Endothelial cell (in vitro differentiated cells): ENCODE measurements around the gene CC2D1A. TPM values are rescaled to one million over a fixed set of nuclear protein-coding genes. Genes with fewer than 3 reads are reported as not detected.
A peak's percentile ranks its signal among the peaks of the same experiment; 100 is the strongest.

Source experiments
- DNase-seq: peaks from one replicate; pipeline ENCODE4 v3.0.0; 2021; ENCODE audit warnings: low spot score
- H3K27ac Mint-ChIP-seq: one replicate; pipeline ENCODE4 v1.8.0; 2021; ENCODE audit warnings: mixed read lengths, inconsistent platforms; ENCODE audit not compliant: unreplicated experiment
- H3K27me3 Mint-ChIP-seq: one replicate; pipeline ENCODE4 v1.8.0; 2021; ENCODE audit warnings: mild to moderate bottlenecking, moderate library complexity, mixed read lengths, inconsistent platforms; ENCODE audit not compliant: unreplicated experiment
- H3K36me3 Mint-ChIP-seq: one replicate; pipeline ENCODE4 v1.8.0; 2021; ENCODE audit warnings: mild to moderate bottlenecking, low read depth, mixed read lengths, inconsistent platforms; ENCODE audit not compliant: unreplicated experiment
- H3K4me1 Mint-ChIP-seq: one replicate; pipeline ENCODE4 v1.8.0; 2021; ENCODE audit warnings: mild to moderate bottlenecking, mixed read lengths, inconsistent platforms; ENCODE audit not compliant: unreplicated experiment
- H3K4me3 Mint-ChIP-seq: one replicate; pipeline ENCODE4 v1.8.0; 2021; ENCODE audit warnings: mild to moderate bottlenecking, mixed read lengths, inconsistent platforms; ENCODE audit not compliant: unreplicated experiment
- H3K9me3 Mint-ChIP-seq: one replicate; pipeline ENCODE4 v1.8.0; 2021; ENCODE audit warnings: mixed read lengths, inconsistent platforms; ENCODE audit not compliant: unreplicated experiment
- long read RNA-seq: library from polyadenylated mRNA; unstranded; transcript quantifications from one replicate; pipeline ENCODE4 v2.0.0, GENCODE V29; 2020; ENCODE audit not compliant: unreplicated experiment
- total RNA-seq: library from RNA; stranded (reverse); fragmentation: NEBNext Ultra II Directional; extraction: Animal tissue kit (Norgen Biotek cat#: 25700); gene quantifications from one replicate; pipeline ENCODE4 v1.2.1, GENCODE V29; 2021; ENCODE audit not compliant: unreplicated experiment
- TF ChIP-seq, protein P1 (sequence below): fragments of 200-600 bp; sonication (generic); IDR thresholded peaks from one replicate; pipeline ENCODE4 v1.5.0; 2021; ENCODE audit warnings: antibody characterized with exemption; ENCODE audit not compliant: unreplicated experiment

CC2D1A gene
- 17.1 TPM for total RNA-seq
- long read RNA-seq, partial matches to known transcripts, result 2 of 7 reads
- long read RNA-seq, other reads (novel, unspliced or antisense), result 4 of 7 reads

DNA sequence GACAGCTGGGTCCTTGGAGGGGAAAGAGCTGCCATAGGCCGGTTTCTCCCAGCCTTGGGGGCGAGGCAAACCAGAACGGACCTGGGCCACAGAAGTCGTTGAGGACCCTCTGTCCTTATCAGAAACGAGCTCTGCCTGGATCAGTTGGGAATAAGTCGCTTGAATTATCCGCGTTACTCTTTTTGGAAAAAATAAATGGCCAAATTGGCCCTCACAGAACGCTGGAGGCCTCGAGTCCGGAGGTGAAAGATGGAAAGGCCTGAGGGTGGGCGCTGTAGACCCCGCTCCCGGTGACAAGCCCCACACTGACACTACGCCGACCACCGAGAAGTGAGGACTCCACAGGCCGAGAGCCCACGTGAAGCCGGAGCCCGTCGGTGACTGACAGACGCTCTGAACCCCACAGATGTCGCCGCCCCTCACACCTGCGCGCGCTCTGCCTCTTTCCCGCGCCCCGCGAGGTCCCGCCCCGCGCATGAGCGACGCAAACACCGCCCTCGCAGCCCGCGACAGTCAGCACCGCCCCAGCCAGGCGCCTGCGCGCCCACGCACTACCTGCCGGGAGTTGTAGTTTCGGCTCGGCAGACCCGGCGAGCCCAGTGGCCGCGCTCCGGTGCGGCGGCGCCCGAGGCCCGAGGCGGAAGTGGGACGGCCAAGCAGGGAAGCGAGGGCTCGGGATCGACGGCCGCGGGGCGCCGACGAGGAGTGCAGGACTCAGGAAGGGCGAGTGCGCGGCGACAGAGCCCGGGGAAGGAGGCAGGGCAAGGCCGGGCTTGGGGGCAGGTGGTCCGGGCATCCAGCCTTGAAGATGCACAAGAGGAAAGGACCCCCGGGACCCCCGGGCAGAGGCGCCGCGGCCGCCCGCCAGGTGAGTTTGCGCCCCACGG is at the start of gene CC2D1A, which contains the start of gene BRME1:
CC2D1A (plus strand) TSS at position 568 of the 887 bp plus-strand sequence; CDS start at position 809, 241 bp downstream.
BRME1 (minus strand) TSS at position 484 of the 887 bp plus-strand sequence. CDS start 1,225 bp downstream, outside the sequence.
- TF ChIP-seq, protein P1, sequence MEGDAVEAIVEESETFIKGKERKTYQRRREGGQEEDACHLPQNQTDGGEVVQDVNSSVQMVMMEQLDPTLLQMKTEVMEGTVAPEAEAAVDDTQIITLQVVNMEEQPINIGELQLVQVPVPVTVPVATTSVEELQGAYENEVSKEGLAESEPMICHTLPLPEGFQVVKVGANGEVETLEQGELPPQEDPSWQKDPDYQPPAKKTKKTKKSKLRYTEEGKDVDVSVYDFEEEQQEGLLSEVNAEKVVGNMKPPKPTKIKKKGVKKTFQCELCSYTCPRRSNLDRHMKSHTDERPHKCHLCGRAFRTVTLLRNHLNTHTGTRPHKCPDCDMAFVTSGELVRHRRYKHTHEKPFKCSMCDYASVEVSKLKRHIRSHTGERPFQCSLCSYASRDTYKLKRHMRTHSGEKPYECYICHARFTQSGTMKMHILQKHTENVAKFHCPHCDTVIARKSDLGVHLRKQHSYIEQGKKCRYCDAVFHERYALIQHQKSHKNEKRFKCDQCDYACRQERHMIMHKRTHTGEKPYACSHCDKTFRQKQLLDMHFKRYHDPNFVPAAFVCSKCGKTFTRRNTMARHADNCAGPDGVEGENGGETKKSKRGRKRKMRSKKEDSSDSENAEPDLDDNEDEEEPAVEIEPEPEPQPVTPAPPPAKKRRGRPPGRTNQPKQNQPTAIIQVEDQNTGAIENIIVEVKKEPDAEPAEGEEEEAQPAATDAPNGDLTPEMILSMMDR, result no peak
- H3K36me3 Mint-ChIP-seq, result peaks cover 4% of the 10 kb centered on the region
- H3K27ac Mint-ChIP-seq, result no peak within 1 kb of the TSS
- peak; percentile 81 for DNase-seq
- no peaks in the 10 kb centered on the region for H3K9me3 Mint-ChIP-seq
- H3K4me3 Mint-ChIP-seq, result peak within 1 kb of the TSS; percentile 86
- no peaks in the 10 kb centered on the region for H3K4me1 Mint-ChIP-seq
- peaks cover 8% of the 10 kb centered on the region for H3K27me3 Mint-ChIP-seq

DNA sequence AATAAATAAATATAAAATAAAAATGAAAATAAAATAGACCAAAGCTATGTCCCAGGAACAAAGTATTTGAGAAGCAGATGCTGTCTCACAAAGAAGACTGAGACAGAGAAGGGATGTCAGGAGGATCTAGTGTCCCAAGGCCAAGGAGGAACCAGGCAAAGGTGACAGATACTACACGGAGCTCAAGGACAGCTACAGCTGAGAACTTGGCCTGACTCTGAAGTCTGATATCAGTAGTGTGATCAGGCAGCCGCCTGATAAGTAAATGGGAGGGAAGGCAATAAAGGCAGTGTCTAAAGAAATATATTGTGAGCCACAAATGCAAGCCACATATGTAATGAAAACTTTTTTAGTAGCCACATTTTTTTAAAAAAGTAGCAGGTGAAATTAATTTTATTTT is 49.5 kb upstream of the CC2D1A start:
- no peak overlapping the region for H3K4me3 Mint-ChIP-seq
- no peaks in the 10 kb centered on the region for H3K9me3 Mint-ChIP-seq
- DNase-seq, result no peak
- H3K4me1 Mint-ChIP-seq, result peaks cover 3% of the 10 kb centered on the region
- TF ChIP-seq, protein P1, result no peak
- no peaks in the 10 kb centered on the region for H3K36me3 Mint-ChIP-seq
- H3K27ac Mint-ChIP-seq, result no peak overlapping the region
- H3K27me3 Mint-ChIP-seq, result peaks cover 6% of the 10 kb centered on the region

DNA sequence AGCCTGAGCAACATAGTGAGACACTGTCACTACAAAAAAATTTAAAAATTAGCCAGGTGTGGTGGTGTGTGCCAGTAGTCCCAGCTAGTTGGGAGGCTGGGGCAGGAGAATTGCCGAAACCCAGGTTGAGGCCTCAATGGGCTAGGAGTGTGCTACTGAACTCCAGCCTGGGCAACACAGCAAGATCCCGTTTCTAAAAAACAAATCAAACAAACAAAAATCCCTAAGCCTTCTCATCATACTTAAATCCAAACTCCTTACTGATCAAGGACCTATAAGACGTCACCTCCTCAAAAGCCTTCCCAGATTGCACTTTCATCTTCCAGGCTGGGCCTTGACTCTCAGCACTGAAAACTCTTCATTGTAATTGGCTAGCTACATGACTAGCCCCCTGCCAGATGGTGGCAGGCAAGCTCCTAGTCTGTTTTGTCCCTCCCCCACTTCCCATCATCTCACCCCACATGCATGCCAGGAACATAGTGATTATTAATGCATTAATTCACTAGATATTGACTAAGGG is 46.6 kb upstream of the CC2D1A start:
- no peaks in the 10 kb centered on the region for H3K9me3 Mint-ChIP-seq
- H3K4me3 Mint-ChIP-seq, result no peak overlapping the region
- peaks cover 2% of the 10 kb centered on the region for H3K36me3 Mint-ChIP-seq
- H3K27ac Mint-ChIP-seq, result peak overlapping the region; percentile 20
- peaks cover 10% of the 10 kb centered on the region for H3K4me1 Mint-ChIP-seq
- peaks cover 13% of the 10 kb centered on the region for H3K27me3 Mint-ChIP-seq
- TF ChIP-seq, protein P1, result no peak
- DNase-seq, result no peak

DNA sequence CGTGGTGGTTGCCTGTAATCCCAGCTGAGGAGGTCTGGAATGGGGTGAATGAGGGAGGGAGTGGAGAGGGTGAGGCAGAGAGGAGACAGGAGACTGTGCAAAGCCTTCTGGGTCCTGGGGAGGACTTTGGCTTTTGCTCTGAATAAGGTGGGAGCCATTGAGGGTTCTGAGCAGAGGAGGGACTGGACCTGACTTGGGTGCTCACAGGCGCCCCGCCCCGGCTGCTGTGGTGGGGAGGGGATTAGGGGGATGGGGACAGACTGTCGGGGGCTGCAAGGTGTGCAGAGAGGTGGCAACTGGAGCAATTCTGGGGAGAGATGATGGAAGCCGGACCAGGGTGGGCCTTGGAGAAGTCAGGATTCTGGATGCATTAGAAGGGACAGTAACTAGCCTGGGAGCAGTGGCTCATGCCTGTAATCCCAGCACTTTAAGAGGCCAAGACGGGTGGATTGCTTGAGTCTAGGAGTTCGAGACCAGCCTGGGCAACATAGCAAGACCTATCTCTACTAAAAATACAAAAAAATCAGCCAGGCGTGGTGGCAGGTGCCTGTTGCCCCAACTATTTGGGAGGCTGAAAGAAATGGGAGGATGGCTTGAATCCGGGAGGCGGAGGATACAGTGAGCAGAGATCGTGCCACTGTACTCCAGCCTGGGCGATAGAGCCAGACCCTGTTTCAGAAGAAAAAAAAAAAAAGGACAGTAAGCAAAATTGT is 45.2 kb upstream of the CC2D1A start:
- H3K9me3 Mint-ChIP-seq, result no peaks in the 10 kb centered on the region
- TF ChIP-seq, protein P1, result no peak
- H3K4me1 Mint-ChIP-seq, result peaks cover 10% of the 10 kb centered on the region
- no peak overlapping the region for H3K27ac Mint-ChIP-seq
- H3K4me3 Mint-ChIP-seq, result no peak overlapping the region
- peaks cover 4% of the 10 kb centered on the region for H3K36me3 Mint-ChIP-seq
- peaks cover 16% of the 10 kb centered on the region for H3K27me3 Mint-ChIP-seq
- DNase-seq, result no peak
